Activated T-helper 9 cell treated with anti-CD3 and anti-CD28 coated beads, Interleukin-2, amount 50 U/mL, for 16 hours (primary cell): Measurements from ENCODE around the gene SNED1.

Experiments used
- DNase-seq: peaks from one replicate; pipeline ENCODE4 v3.0.0-alpha.2; 2020; ENCODE audit warnings: low read depth

Gene SNED1

DNA sequence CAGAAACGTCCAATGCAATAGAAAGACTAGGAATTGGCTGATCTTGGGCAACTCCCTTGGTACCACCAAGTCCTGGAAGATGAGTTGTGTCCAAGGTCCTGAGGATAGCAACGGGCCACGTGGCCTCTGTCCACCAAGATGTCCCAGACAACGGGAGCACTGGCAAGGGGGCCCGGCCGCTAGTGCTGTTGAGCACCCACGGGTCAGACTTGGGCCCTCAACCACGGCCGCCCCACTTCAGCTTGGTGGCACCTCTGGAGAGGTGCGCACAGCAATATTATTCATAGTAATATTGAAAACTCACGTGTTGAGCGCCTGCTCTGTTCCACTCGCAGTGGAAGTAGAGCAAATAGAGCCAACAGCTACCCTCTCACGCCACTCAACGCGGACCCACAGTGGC, 131.9 kb downstream of the SNED1 start:
- no peak for DNase-seq

GRCh38 chr2:241131531-241131930, 133.1 kb downstream of the SNED1 start:
- no peak for DNase-seq

- DNase-seq = no peak
These were observed 134.4 kb downstream of the SNED1 start for GRCh38 chr2:241132538-241133435.

DNA sequence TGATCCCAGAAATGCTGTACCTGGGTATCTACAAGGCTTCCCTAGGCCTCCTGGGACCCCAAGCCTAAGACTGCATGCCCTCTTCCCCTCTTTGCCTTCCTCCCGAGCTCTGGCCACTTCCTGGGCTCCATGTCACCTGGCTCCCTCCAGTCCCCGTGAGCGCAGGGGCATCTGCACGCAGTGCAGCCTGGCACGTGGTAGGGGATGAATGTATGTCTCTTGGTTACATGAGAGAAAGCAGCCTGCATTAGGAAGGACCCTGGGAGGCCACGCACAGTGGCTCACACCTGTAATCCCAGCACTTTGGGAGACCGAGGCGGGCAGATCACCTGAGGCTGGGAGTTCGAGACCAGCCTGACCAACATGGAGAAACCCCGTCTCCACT, 135.0 kb downstream of the SNED1 start:
- no peak for DNase-seq

GRCh38 chr2:241134711-241135110, 136.3 kb downstream of the SNED1 start:
- DNase-seq = no peak

GRCh38 chr2:241135737-241136136, 137.3 kb downstream of the SNED1 start:
- no peak for DNase-seq

DNA sequence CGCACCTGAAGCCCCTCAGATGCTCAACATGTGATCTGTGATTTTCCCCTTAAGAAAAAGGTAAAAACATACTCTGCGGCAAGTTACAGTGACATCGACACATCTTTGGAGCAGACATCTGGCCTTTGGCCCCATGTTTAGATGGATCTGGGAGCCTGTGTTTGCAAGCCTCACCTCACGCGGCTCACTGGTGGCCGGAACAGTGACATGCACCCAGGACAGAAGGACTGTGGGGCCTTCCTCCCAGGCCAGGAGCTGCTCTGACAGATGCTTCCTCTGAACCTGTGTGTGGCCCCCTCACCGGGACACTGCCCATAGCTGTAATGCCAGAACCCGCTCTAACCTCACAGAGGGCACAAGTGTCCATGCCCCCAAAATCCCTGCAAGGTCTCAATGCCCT, 137.8 kb downstream of the SNED1 start:
- DNase-seq = no peak

GRCh38 chr2:241136661-241137260, 138.3 kb downstream of the SNED1 start:
- no peak for DNase-seq

GRCh38 chr2:241137276-241138190, 139.1 kb downstream of the SNED1 start:
- DNase-seq = no peak

GRCh38 chr2:241138471-241138870, 140.1 kb downstream of the SNED1 start:
- no peak for DNase-seq

DNA sequence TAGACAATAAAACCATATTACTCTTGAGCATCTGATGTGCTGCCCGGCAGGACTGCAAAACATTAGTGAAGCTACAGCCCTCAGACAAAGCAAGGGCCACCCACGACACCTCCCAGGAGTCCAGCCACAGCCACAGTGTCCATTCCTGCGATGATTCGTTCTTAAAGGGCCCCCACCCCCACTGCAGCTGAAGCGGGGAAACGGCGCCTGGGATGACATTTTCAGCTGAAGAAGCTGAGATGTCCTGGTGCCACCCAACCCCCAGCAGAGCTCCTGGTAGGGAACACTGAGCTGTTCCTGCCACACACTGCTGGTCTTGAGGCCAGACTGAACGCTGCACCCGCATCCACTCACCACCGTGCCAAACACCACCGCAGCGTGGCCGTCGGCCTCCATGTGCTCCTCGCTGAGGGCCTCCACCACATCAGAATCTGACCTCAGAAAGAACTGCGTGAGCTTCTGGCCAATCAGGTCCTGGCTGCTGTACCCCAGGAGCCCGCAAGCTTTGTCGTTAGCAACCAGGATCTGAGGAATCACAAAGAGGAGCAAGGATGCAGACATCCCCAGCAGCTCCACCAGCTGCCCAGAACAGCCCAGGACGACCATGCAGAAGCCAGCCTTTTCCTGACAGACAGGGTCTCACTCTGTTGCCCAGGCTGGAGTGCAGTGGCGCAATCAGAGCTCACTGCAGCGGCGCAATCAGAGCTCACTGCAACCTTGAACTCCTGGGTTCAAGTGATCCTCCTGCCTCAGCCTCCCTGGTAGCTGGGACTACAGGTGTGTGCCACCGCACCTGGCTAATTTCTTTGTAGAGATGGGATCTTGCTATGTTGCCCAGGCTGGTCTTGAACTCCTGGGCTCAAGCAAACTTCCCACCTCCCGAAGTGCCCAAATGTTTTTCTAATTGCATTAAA, 141.4 kb downstream of the SNED1 start:
- no peak for DNase-seq

DNA sequence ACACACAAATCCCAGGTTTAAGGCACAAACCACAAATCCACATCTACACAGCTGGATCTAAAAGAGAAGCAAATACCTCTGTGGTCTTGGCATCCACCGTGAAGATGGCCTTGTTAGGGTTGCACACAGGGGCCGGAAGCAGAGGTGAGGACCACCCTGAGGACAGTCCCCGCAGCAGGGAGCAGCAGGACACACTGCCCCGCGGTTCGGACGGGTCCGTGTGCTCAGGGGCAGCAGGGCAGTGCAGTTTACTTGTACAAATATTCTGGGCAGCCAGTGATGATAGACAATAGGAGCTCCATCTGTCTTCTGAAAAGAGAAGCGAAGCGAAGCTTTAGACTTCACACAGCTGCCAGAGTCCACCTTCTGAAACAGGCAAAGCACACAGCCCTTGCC, 142.0 kb downstream of the SNED1 start:
- DNase-seq = no peak

- no peak for DNase-seq
These were observed 142.9 kb downstream of the SNED1 start for GRCh38 chr2:241141214-241141770.

- DNase-seq = no peak
These were observed 143.6 kb downstream of the SNED1 start for GRCh38 chr2:241142063-241142462.

DNA sequence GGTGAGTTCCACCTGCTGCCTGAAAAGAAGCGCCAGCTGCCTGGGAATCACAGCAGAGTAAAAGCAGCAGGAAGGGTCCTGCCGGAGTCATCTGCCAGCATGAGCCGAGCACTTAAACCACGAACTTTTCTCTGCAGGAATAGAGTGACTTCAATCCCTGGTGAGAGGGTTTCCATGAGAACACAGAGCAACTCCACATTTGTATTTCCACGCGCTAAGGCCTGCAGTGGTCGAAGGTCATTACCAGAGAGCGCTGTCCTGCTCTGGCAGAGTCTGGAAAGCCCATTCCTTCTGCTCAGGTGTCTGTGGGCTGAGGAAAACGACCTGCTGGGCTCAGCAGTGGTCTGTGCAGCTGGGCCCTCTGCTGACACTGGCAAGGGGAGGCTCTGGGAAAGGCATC, 144.2 kb downstream of the SNED1 start:
- DNase-seq = no peak
